Activated T-helper 1 cell treated with Interleukin-2 at 50 U/mL for 16 hours (primary cell): ENCODE results near the gene MAFG.

ENCODE experiments used
- DNase-seq: peaks from one replicate; pipeline ENCODE4 v3.0.0-alpha.2; 2020; ENCODE audit warnings: low read depth

The MAFG gene

GRCh38 chr17:81868674-81869220 lies 58.8 kb downstream of the MAFG start:
- DNase-seq: no peak
